GM18868 (cell line): ENCODE measurements around the gene RAB27A.
"Not testable (repeated sequence)": the region's sequence is repeated elsewhere in the genome, so short reads cannot be mapped to it uniquely, and the experiment has no call there.

Experiments
- ATAC-seq: cut with Tn5 transposase; IDR thresholded peaks from one replicate; pipeline ENCODE4 v1.9.1; 2021; ENCODE audit warnings: mild to moderate bottlenecking, moderate library complexity; ENCODE audit not compliant: unreplicated experiment

The RAB27A gene

DNA sequence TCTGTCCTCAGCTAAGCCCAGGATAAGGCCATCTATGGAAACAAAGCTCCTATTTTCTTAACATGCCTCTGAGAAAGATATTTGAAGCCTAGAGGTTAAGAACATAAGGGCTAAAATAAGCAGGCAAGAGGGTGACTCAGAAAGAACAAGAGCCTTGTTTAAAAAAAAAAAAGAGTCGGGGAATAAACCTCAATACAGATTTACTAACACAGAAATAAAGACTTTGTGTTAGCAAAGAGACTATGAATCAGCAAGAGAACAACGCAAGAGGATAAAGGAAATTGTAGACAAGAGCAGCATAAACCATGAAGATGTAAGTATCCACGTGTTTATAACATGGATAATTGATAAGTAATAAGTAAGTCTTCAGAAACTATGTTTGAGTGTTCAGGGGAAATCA lies 36.0 kb downstream of the RAB27A start:
- ATAC-seq: no peak

DNA sequence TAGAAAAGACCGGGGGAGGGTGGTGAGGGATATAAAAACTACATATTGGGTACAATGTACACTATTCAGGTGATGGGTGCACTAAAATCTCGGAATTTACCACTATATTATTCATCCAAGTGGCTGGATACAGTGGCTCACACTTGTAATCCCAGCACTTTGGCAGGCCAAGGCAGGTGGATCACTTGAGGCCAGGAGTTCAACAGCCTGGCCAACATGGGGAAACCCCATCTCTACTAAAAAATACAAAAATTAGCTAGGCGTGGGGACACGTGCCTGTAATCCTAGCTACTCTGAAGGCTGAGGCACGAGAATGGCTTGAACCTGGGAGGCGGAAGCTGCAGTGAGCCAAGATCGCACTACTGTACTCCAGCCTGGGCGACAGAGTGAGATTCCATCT lies 37.4 kb downstream of the RAB27A start:
- ATAC-seq: not testable (repeated sequence)

DNA sequence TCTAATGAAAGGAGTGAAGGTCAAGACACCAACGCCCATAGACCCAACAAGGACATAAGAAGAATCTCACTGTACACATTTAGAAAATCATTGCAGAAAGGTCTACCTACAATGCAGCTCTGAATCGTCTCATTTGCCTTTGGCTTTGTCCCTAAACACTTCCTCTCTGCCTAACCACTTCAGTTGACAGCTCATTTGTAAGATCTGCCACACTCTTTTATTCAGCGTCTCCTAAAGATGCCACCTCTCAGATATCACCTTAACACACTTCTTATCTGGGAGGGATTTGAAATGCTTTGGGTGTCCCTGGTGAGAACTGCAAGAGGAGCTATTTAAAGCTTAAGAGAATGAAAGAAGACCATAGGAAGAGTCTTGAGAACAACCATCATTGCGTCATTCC lies 38.7 kb downstream of the RAB27A start:
- no peak for ATAC-seq

DNA sequence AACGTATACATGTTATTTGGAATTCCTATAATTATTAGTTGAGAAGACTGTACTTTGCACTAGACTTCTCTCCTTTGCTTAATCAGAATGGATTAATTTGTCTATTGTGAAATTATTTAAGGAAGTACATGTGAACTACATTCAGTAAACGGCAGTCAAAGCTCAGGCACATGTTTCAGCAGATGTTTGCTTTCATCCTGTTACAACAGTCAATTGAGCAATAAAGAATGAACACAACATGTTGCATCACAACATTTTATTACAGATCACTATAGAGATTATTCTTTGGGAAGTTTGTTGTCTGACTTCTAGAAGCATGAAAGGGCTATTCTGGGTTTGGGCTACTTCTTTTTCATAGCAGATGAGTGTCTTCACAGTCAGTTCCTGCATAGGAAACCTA lies 39.2 kb downstream of the RAB27A start:
- no peak for ATAC-seq

DNA sequence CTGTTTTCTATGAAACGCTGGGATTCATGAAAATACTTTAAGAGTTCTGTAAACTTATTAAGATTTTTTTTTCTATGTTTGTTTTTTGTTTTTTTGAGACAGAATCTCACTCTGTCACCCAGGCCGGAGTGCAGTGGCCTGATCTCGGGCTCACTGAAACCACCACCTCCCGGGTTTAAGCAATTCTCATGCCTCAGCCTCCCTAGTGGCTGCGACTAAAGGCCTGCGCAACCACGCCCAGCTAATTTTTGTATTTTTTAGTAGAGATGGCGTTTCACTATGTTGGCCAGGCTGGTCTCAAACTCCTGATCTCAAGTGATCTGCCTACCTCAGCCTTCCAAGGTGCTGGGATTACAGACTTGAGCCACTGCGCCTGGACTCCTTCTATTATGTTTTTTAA lies 39.7 kb downstream of the RAB27A start:
- not testable (repeated sequence) for ATAC-seq

DNA sequence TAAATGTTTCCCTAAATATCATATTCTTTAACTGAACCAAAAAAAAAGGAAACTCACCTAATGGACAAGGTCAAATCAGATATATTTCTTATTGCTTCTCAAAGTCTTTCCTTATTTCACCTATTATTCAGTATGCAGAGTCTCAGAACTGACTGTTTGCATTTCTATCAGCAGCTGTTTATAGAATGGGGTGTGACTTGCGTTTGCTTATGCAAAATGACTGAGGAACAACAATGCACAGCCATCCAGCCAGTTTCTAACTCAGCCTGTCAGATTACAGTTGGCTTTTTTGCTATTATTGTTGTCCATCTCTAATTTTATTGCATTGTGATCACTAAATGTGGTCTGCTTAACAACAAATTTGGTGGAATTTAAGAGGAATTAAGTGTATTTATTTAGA lies 40.7 kb downstream of the RAB27A start:
- ATAC-seq: no peak

- ATAC-seq: no peak
These were observed 41.7 kb downstream of the RAB27A start for GRCh38 chr15:55247766-55248427.

DNA sequence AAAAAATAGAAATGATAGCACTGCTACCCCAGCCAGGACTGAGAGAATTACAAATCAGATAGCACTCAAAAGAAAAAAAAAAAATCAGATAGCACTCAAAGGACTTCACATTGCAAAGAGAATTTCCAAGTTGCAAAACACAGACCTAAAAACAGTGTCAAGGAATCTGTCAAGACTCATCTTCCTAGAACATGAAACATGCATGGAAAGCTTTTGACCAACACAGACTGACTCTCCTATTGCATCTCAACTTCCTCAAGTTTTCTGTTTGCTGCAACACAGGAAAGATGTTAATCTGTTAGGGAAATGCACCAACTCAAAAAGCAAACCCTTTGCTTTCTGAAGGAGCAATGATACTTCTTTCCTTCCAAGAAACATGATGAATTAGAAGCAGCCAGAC lies 42.3 kb downstream of the RAB27A start:
- no peak for ATAC-seq

GRCh38 chr15:55246567-55246966 lies 43.0 kb downstream of the RAB27A start:
- ATAC-seq: no peak

DNA sequence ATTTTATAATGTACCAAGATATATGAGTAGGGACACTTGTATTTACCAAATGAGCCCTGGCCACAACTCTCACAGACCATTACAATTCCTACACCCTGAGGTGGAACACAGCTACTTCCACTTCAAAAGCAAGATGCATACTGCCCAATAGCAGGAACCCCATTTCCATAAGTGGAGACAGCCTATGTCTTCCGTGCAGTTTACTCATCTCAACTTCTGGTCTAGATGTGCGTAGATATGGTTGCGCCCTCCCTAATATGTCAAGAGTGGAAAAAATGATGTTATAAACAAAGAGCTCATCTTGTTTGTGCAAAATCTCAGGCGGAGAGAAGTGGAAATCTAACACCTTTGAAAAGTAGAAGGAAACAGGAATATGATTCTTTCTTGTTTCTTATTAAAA lies 44.6 kb downstream of the RAB27A start:
- ATAC-seq: no peak

DNA sequence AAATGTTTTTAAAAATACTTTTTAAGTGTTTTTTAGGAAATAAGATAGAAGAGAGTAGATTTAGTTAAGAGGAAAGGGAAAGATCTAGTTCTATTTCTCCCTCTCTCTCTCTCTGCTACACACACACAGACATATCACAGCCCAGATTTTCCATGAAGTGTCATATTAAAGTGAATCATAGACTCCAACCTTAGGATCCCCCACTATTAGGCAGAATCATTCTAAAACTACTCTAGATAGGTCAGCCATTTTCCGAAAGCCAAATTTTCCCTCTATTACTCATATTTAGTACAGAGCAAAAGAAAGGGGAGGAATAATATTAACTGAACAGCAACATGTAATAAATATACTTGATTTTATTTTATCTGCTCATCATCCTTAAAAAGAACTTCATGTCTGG lies 47.7 kb downstream of the RAB27A start:
- no peak for ATAC-seq

GRCh38 chr15:55241186-55241585 lies 48.4 kb downstream of the RAB27A start:
- no peak for ATAC-seq

DNA sequence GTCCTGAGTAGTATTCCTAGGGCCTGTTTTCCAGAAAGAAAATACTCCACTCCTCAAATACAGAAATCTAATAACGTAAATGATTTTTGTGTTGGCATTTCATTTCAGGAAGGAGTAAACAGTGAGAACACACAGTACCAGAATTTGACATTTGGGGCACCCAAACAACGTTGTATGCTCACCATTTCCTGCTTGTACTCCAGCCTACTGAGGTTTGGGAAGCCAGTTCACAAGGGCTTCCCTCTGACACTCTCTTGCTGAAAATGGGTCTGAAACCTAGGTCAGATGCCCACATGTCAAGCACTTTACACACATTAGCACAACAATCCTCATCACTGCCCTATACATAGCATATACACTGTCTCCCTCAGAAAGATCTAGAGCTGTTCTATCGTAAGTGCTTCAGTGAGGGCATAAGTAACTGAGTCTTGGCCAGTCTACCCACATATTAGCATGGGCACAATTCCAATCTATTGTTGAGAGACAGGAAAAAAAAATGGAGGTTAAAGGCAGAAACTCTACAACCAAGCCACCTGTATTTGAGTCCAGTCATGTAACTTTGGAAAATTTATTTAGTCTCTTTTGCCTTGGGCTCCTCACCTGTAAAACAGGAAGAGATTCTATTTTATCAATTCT lies 49.4 kb downstream of the RAB27A start:
- no peak for ATAC-seq

DNA sequence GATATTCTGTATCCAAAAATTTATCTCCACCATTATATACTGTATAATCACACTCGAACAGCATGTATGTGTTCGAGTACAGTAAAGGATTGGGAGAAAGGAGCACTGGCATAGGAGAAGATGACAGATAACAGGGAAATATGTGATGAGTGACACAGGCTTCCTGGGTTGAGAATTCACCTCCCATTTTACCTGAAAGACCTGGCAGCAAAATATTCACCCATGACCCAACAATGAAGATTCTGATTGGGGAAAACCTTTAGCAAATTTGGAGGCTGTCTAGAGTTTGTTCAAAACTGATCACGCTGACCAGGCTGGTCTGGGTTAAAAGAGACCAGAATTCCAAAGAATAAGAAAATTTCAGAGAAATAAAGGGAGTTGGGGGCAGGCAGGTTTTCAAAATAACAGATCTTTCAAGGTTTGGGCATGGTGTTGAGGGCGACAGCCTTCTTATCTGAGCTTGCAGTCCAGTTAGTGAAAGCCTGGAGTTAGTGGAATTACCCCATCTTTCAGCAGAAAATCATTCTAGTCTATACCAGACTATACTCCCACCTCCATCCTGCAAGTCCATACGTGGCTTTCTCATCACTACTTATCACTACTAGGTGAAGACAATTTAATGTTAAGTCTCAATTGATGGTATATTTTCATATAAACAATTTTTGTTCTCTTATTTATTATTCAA lies 50.0 kb downstream of the RAB27A start:
- no peak for ATAC-seq

GRCh38 chr15:55238877-55239276 lies 50.7 kb downstream of the RAB27A start:
- ATAC-seq: no peak

DNA sequence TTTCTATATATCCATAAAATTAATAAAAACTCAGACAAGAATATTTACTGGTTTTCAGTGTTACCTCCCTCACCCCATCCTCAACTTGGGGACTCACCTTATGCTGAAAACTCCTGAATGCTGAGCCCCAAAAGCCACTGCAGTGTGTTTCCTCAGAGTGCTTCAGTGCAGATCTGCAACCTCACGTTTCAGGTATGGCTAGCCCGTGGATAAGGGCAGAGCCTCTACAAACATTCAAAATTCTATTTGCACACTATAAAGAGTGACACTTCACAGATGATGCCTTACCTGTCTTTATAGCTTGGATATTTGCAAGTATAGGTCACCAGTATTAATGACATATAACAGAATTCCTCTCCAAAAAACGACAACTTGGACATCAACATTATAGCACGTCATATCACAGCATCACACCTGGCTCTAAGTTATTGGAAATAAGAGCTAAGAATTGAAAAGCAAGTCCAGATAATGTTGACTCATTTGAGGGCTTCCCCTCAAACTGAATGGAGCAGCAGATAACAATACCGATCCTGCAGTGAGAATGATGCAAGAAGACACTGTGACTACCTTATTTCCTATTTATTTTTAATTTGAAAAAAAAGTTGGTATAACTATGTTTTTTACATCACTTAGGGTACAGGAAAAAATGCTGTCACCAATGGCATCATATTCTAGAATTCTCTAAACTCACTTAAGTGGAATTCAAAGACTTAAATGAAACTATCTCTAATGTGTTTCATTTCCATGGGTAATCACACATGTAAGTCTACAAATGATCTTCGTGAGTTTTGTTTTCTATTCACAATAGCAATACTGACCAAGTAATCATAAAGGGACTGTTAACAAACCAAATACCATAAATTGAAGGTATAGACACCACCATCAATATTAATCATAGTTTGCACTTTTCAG lies 52.1 kb downstream of the RAB27A start:
- ATAC-seq: no peak

- ATAC-seq: no peak
These were observed 54.0 kb downstream of the RAB27A start for GRCh38 chr15:55235546-55236036.

DNA sequence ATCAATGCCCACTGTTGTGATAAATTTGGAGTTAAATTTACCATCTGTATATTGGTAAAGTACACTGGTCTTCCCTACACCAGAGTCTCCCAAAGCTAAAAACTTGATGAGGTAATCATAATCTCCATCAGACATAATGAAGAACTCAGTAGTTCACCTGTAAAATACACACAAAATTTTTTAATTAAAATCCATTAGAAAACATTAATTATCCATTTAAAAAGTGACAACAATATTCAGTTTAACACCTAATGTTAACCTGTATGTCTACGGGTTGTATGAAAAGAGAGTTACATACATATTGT lies 54.9 kb downstream of the RAB27A start:
- ATAC-seq: no peak

- no peak for ATAC-seq
These were observed 55.4 kb downstream of the RAB27A start for GRCh38 chr15:55234104-55234799.

DNA sequence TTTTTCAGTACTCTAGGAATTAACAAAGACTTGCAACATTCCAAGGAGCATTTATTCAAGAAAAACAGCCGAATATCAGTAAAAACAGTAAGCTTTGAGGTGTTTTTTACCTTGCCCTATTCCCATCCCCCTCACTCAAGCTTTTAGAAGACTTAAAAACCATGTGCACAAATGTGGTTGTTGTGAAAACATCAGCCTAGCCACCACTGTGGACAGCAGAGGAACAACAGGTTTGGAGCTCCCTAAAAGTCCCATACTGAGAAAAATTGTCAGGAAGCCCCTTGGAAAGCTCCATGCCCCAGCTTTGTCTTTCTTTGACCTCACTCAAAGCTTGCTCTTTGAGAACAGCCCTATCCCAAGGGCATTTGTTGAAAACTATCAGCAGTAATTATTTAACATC lies 58.2 kb downstream of the RAB27A start:
- ATAC-seq: no peak

- ATAC-seq: no peak
These were observed 58.7 kb downstream of the RAB27A start for GRCh38 chr15:55230953-55231352.
